Activated CD4-positive, CD25-positive, alpha-beta regulatory T cell treated with anti-CD3 and anti-CD28 coated beads, Interleukin-2, amount 50 U/mL, for 72 hours (primary cell): ENCODE results near the gene PHYHD1.
"Not testable (repeated sequence)": the region's sequence is repeated elsewhere in the genome, so short reads cannot be mapped to it uniquely, and the experiment has no call there.

Experiments used
- DNase-seq: peaks from one replicate; pipeline ENCODE4 v3.0.0; 2021

PHYHD1 gene

GRCh38 chr9:128927731-128928411 lies 7.1 kb downstream of the PHYHD1 start:
- DNase-seq: peak; percentile 50

- no peak for DNase-seq
These were observed 7.8 kb downstream of the PHYHD1 start for GRCh38 chr9:128928624-128929023.

GRCh38 chr9:128929560-128929959 lies 8.8 kb downstream of the PHYHD1 start:
- no peak for DNase-seq

- no peak for DNase-seq
These were observed 12.9 kb downstream of the PHYHD1 start for GRCh38 chr9:128933731-128934130.

- no peak for DNase-seq
These were observed 15.5 kb downstream of the PHYHD1 start for GRCh38 chr9:128936171-128936865.

GRCh38 chr9:128937310-128938165 lies 16.8 kb downstream of the PHYHD1 start:
- DNase-seq: no peak

GRCh38 chr9:128940271-128940921 lies 19.6 kb downstream of the PHYHD1 start:
- no peak for DNase-seq

GRCh38 chr9:128940946-128941755 lies 20.4 kb downstream of the PHYHD1 start:
- DNase-seq: no peak

GRCh38 chr9:128943832-128944620 lies 23.2 kb downstream of the PHYHD1 start:
- no peak for DNase-seq

GRCh38 chr9:128944966-128945365 lies 24.2 kb downstream of the PHYHD1 start:
- not testable (repeated sequence) for DNase-seq

- DNase-seq: no peak
These were observed 25.2 kb downstream of the PHYHD1 start for GRCh38 chr9:128945798-128946501.

- no peak for DNase-seq
These were observed 25.9 kb downstream of the PHYHD1 start for GRCh38 chr9:128946571-128947276.

- no peak for DNase-seq
These were observed 26.4 kb downstream of the PHYHD1 start for GRCh38 chr9:128947277-128947526.

GRCh38 chr9:128947527-128948301 lies 26.9 kb downstream of the PHYHD1 start, which contains the start of the genes DOLK and NUP188:
DOLK (minus strand) TSS chr9:128947603; CDS start chr9:128947303, 300 bp downstream.
NUP188 (plus strand) TSS chr9:128947699; CDS start chr9:128947720, 21 bp downstream.
- peak; percentile 100 for DNase-seq

- DNase-seq: not testable (repeated sequence)
These were observed 40.6 kb downstream of the PHYHD1 start for GRCh38 chr9:128961403-128961802.

- DNase-seq: no peak
These were observed 48.7 kb downstream of the PHYHD1 start for GRCh38 chr9:128969491-128969890.

- no peak for DNase-seq
These were observed 52.2 kb downstream of the PHYHD1 start for GRCh38 chr9:128972956-128973355.

GRCh38 chr9:128979111-128979510 lies 58.3 kb downstream of the PHYHD1 start:
- DNase-seq: no peak

GRCh38 chr9:128983536-128983935 lies 62.8 kb downstream of the PHYHD1 start:
- DNase-seq: no peak
